Loucy (cell line): ENCODE results near the gene MAPK8.

Source experiments
- CTCF ChIP-seq: fragments of 200-600 bp; sonication (generic); conservative IDR thresholded peaks from 2 replicates; pipeline ENCODE4 v1.5.1; 2014; ENCODE audit warnings: mild to moderate bottlenecking, antibody characterized with exemption, low read length
- EZH2phosphoT487 ChIP-seq: fragments of 200-600 bp; IDR thresholded peaks from 2 replicates; pipeline ENCODE4 v1.6.1; 2018; ENCODE audit warnings: antibody characterized with exemption, mild to moderate bottlenecking, moderate library complexity, borderline replicate concordance

GRCh38 chr10:48299692-48300091 lies 6.8 kb upstream of the MAPK8 start:
- no peak for TF ChIP-seq CTCF
- TF ChIP-seq EZH2phosphoT487: no peak
